HCT116 (cell line): ENCODE measurements around the gene TCP10L. TPM values are rescaled to one million over a fixed set of nuclear protein-coding genes. Genes with fewer than 3 reads are reported as not detected.

Experiments
- ATAC-seq: fragments of 200-7000 bp; cut with Tn5 transposase; 2 replicates; pipeline ENCODE4 v1.9.1; 2020; ENCODE audit warnings: mild to moderate bottlenecking, moderate library complexity
- BruUV-seq: library from RNA; stranded (reverse); fragments of 400-500 nt; replicated peaks from 2 replicates; lab custom pipeline; 2021; lab: Mats Ljungman, UMichigan
- CTCF ChIA-PET: fragments of 300-600 bp; sonication (Branson Sonifier 250); formaldehyde crosslinking; loops from one replicate; lab custom pipeline; 2021; ENCODE audit warnings: antibody characterized with exemption; lab: Charles Lee
- POLR2A ChIA-PET: fragments of 300-600, 350-600 bp; sonication (Branson Sonifier 250); formaldehyde crosslinking; loops from one replicate; lab custom pipeline; 2021; ENCODE audit warnings: antibody characterized with exemption; lab: Charles Lee
- RAD21 ChIA-PET, 2 experiments: fragments of 300-600 bp; sonication (Branson Sonifier 250); formaldehyde crosslinking; loops; one replicate each; lab custom pipeline; 2023; ENCODE audit warnings: low total read pairs in 2 of 2; ENCODE audit not compliant: uncharacterized antibody in 2 of 2, unreplicated experiment in 2 of 2, low non-redundant PET in 1 of 2; lab: Charles Lee
- DNase-seq: peaks from one replicate; pipeline ENCODE4 v3.0.0-alpha.2; 2010; ENCODE audit warnings: low read depth, low spot score
- H2AFZ ChIP-seq: fragments of 200-600 bp; shearing (Covaris generic), sonication (generic); 2 replicates; pipeline ENCODE4 v1.6.1; 2017; ENCODE audit warnings: low read depth, mixed run types, mixed read lengths, antibody characterized with exemption, low read length; ENCODE audit not compliant: poor library complexity, severe bottlenecking
- H3K27ac ChIP-seq: 2 replicates; pipeline ENCODE4 v1.5.1; 2012; ENCODE audit warnings: low read depth, low read length
- H3K27me3 ChIP-seq: fragments of 200-600 bp; sonication (generic); 2 replicates; pipeline ENCODE4 v1.6.1; 2016; ENCODE audit warnings: mixed run types, low read length, mixed read lengths; ENCODE audit not compliant: insufficient read depth
- H3K36me3 ChIP-seq, 2 experiments: fragments of 200-500 bp in 1 of 2; fragments of 200-600 bp in 1 of 2; sonication (Bioruptor generic) in 1 of 2; sonication (generic) in 1 of 2; 2 replicates each; pipeline versions ENCODE4 v1.5.1 to v1.6.1; 2014 to 2016; ENCODE audit warnings: low read length in 2 of 2, inconsistent platforms in 1 of 2, mixed read lengths in 1 of 2, mixed run types in 1 of 2; ENCODE audit not compliant: insufficient read depth in 2 of 2, control insufficient read depth in 1 of 2
- H3K4me1 ChIP-seq, 2 experiments: fragments of 200-600 bp in 1 of 2; sonication (generic) in 1 of 2; 2 replicates each; pipeline versions ENCODE4 v1.5.1 to v1.6.1; 2012 to 2017; ENCODE audit warnings: low read length in 2 of 2, inconsistent platforms in 1 of 2, mild to moderate bottlenecking in 1 of 2, mixed read lengths in 1 of 2, mixed run types in 1 of 2, moderate library complexity in 1 of 2; ENCODE audit not compliant: insufficient read depth in 2 of 2, control insufficient read depth in 1 of 2
- H3K4me2 ChIP-seq: fragments of 200-600 bp; sonication (generic); 2 replicates; pipeline ENCODE4 v1.6.1; 2017; ENCODE audit warnings: mixed run types, low read length, mixed read lengths
- H3K4me3 ChIP-seq, 2 experiments: fragments of 200-600 bp in 1 of 2; sonication (generic) in 1 of 2; replicated peaks in 1 of 2; 2 replicates each; pipeline ENCODE4 v1.5.1; 2011 to 2016; ENCODE audit warnings: low read length in 2 of 2, control low read depth in 1 of 2, low read depth in 1 of 2, mild to moderate bottlenecking in 1 of 2, mixed read lengths in 1 of 2, mixed run types in 1 of 2
- H3K79me2 ChIP-seq: fragments of 200-600 bp; sonication (generic); 2 replicates; pipeline ENCODE4 v1.6.1; 2017; ENCODE audit warnings: mild to moderate bottlenecking, mixed run types, low read length, moderate library complexity, mixed read lengths; ENCODE audit not compliant: insufficient read depth
- H3K9ac ChIP-seq: fragments of 200-600 bp; sonication (generic); 2 replicates; pipeline ENCODE4 v1.6.1; 2016; ENCODE audit warnings: low read length, mixed read lengths
- H3K9me2 ChIP-seq: fragments of 200-600 bp; sonication (generic), shearing (Covaris generic); 2 replicates; pipeline ENCODE4 v1.6.1; 2017; ENCODE audit warnings: mixed run types, mild to moderate bottlenecking, moderate library complexity; ENCODE audit not compliant: insufficient read depth
- H3K9me3 ChIP-seq, 2 experiments: fragments of 200-500 bp in 1 of 2; fragments of 200-600 bp in 1 of 2; sonication (Bioruptor generic) in 1 of 2; sonication (generic) in 1 of 2; 2 replicates each; pipeline ENCODE4 v1.6.1; 2014 to 2017; ENCODE audit warnings: low read length in 2 of 2, mixed read lengths in 2 of 2, inconsistent platforms in 1 of 2, low read depth in 1 of 2, mild to moderate bottlenecking in 1 of 2, mixed run types in 1 of 2, moderate library complexity in 1 of 2; ENCODE audit not compliant: control insufficient read depth in 1 of 2, insufficient read depth in 1 of 2
- H4K20me1 ChIP-seq: fragments of 200-600 bp; sonication (generic), shearing (Covaris generic); 2 replicates; pipeline ENCODE4 v1.6.1; 2017; ENCODE audit warnings: mixed run types, mild to moderate bottlenecking, moderate library complexity; ENCODE audit not compliant: insufficient read depth
- CBX3 ChIP-seq: IDR thresholded peaks from 2 replicates; pipeline ENCODE4 v1.6.1; 2012; ENCODE audit warnings: low read depth
- CEBPB ChIP-seq: IDR thresholded peaks from 2 replicates; pipeline ENCODE4 v1.6.1; 2012; ENCODE audit warnings: low read depth
- EGR1 ChIP-seq: IDR thresholded peaks from 2 replicates; pipeline ENCODE4 v1.6.1; 2012; ENCODE audit warnings: low read depth
- JUND ChIP-seq: IDR thresholded peaks from 2 replicates; pipeline ENCODE4 v1.6.1; 2012
- POLR2A ChIP-seq: IDR thresholded peaks from 2 replicates; pipeline ENCODE4 v1.7.0; 2011; ENCODE audit warnings: borderline replicate concordance; ENCODE audit not compliant: insufficient read depth, insufficient read length; ENCODE audit errors: extremely low read depth
- POLR2AphosphoS5 ChIP-seq: IDR thresholded peaks from 2 replicates; pipeline ENCODE4 v1.6.1; 2011; ENCODE audit warnings: mild to moderate bottlenecking, low read depth, low read length, moderate library complexity
- RAD21 ChIP-seq: IDR thresholded peaks from 2 replicates; pipeline ENCODE4 v1.6.1; 2012; ENCODE audit warnings: low read depth, mild to moderate bottlenecking
- SIN3A ChIP-seq: IDR thresholded peaks from 2 replicates; pipeline ENCODE4 v1.6.1; 2012; ENCODE audit warnings: low read depth
- SP1 ChIP-seq: IDR thresholded peaks from 2 replicates; pipeline ENCODE4 v1.6.1; 2012; ENCODE audit warnings: low read depth
- SRF ChIP-seq: IDR thresholded peaks from 2 replicates; pipeline ENCODE4 v1.6.1; 2012; ENCODE audit warnings: low read depth
- TCF7L2 ChIP-seq: IDR thresholded peaks from 2 replicates; pipeline ENCODE4 v1.7.0; 2011; ENCODE audit warnings: borderline replicate concordance, inconsistent platforms; ENCODE audit not compliant: insufficient read depth, insufficient read length; ENCODE audit errors: extremely low read depth
- YY1 ChIP-seq: IDR thresholded peaks from 2 replicates; pipeline ENCODE4 v1.6.1; 2011; ENCODE audit warnings: low read length, low read depth, moderate library complexity, mild to moderate bottlenecking; ENCODE audit not compliant: insufficient replicate concordance; ENCODE audit errors: extremely low read depth
- ZFX ChIP-seq: fragments of 450-650 bp; IDR thresholded peaks from 2 replicates; pipeline ENCODE4 v1.6.1; 2017
- ZNF274 ChIP-seq: fragments of 200-500 bp; sonication (Bioruptor generic); IDR thresholded peaks from 2 replicates; pipeline ENCODE4 v1.6.1; 2014; ENCODE audit warnings: mild to moderate bottlenecking, low read depth, low read length, inconsistent platforms
- intact Hi-C: fragments of 100-400 bp; cut with micrococcal nuclease; formaldehyde crosslinking; loops from 2 replicates; pipeline ENCODE4 v1.10.0; 2022
- total RNA-seq: library from RNA; stranded (reverse); gene quantifications from one replicate; pipeline ENCODE4 v1.2.1, GENCODE V29; 2021; ENCODE audit not compliant: unreplicated experiment
- TF ChIP-seq, protein P1 (sequence below), 3 experiments: fragments of 200-600 bp in 1 of 3; sonication (generic) in 1 of 3; IDR thresholded peaks in 2 of 3; conservative IDR thresholded peaks in 1 of 3; 2 replicates each; pipeline ENCODE4 v1.5.1; 2012 to 2017; ENCODE audit warnings: low read depth in 2 of 3, low read length in 2 of 3, antibody characterized with exemption in 1 of 3, borderline replicate concordance in 1 of 3, control low read depth in 1 of 3, mild to moderate bottlenecking in 1 of 3, mixed read lengths in 1 of 3, mixed run types in 1 of 3, moderate library complexity in 1 of 3; ENCODE audit not compliant: insufficient read depth in 1 of 3
- TF ChIP-seq, protein P2 (sequence below): IDR thresholded peaks from 2 replicates; pipeline ENCODE4 v1.6.1; 2011; ENCODE audit warnings: mild to moderate bottlenecking, low read length, moderate library complexity; ENCODE audit not compliant: insufficient replicate concordance; ENCODE audit errors: extremely low read depth
- TF ChIP-seq, protein P3 (sequence below): IDR thresholded peaks from 2 replicates; pipeline ENCODE4 v1.6.1; 2012
- TF ChIP-seq, protein P4 (sequence below): IDR thresholded peaks from 2 replicates; pipeline ENCODE4 v1.6.1; 2012; ENCODE audit warnings: low read depth

TCP10L gene
- total RNA-seq, 1 experiment from 2014 or later: 0.07 TPM

DNA sequence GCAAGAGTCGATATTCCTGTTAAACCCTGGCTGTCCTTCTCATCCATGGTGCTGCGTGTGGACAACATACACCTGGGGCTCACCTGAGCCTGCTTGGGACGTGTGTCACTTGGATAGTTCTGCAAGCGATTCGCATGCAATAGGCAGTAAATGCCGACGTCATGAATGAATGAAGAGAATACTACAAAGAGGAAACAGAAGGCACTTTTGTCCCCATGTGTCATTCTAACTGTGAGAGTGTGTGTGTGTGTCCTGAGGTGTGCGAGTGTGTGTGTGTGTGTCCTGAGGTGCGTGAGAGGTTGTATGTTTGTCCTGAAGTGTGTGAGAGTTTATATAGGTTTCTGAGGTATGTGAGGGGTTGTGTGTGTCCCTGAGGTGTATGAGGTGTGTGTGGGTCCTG lies 647 bp upstream of the TCP10L start:
- Histone ChIP-seq H3K79me2 (no peaks in the 10 kb centered on the region), H3K4me3 (no peak overlapping the region), H3K4me1 (no peaks in the 10 kb centered on the region), H3K9ac (no peak overlapping the region), H3K9me2 (no peaks in the 10 kb centered on the region), H3K36me3 (no peaks in the 10 kb centered on the region), H3K27me3 (no peaks in the 10 kb centered on the region), H3K27ac (no peak overlapping the region), H4K20me1 (no peaks in the 10 kb centered on the region), H3K4me2 (no peak overlapping the region), H3K9me3 (no peaks in the 10 kb centered on the region), H2AFZ (no peak overlapping the region)
- TF ChIP-seq YY1 (no peak), POLR2AphosphoS5 (no peak), JUND (no peak), POLR2A (no peak), SP1 (no peak), SIN3A (no peak), CBX3 (no peak), ZFX (no peak), RAD21 (no peak), EGR1 (no peak), TCF7L2 (no peak), SRF (no peak), ZNF274 (no peak), CEBPB (no peak)
- TF ChIP-seq, protein P1, sequence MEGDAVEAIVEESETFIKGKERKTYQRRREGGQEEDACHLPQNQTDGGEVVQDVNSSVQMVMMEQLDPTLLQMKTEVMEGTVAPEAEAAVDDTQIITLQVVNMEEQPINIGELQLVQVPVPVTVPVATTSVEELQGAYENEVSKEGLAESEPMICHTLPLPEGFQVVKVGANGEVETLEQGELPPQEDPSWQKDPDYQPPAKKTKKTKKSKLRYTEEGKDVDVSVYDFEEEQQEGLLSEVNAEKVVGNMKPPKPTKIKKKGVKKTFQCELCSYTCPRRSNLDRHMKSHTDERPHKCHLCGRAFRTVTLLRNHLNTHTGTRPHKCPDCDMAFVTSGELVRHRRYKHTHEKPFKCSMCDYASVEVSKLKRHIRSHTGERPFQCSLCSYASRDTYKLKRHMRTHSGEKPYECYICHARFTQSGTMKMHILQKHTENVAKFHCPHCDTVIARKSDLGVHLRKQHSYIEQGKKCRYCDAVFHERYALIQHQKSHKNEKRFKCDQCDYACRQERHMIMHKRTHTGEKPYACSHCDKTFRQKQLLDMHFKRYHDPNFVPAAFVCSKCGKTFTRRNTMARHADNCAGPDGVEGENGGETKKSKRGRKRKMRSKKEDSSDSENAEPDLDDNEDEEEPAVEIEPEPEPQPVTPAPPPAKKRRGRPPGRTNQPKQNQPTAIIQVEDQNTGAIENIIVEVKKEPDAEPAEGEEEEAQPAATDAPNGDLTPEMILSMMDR (IDR thresholded peaks at IDR 0.05 in 2 of 3, conservative IDR thresholded peaks at IDR 0.05 in 1 of 3; ENCODE audit: borderline replicate concordance in 1 of 3, insufficient read depth in 1 of 3, low read depth in 2 of 3, low read length in 2 of 3): no peak
- TF ChIP-seq, protein P2, sequence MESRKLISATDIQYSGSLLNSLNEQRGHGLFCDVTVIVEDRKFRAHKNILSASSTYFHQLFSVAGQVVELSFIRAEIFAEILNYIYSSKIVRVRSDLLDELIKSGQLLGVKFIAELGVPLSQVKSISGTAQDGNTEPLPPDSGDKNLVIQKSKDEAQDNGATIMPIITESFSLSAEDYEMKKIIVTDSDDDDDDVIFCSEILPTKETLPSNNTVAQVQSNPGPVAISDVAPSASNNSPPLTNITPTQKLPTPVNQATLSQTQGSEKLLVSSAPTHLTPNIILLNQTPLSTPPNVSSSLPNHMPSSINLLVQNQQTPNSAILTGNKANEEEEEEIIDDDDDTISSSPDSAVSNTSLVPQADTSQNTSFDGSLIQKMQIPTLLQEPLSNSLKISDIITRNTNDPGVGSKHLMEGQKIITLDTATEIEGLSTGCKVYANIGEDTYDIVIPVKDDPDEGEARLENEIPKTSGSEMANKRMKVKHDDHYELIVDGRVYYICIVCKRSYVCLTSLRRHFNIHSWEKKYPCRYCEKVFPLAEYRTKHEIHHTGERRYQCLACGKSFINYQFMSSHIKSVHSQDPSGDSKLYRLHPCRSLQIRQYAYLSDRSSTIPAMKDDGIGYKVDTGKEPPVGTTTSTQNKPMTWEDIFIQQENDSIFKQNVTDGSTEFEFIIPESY: no peak
- TF ChIP-seq, protein P3, sequence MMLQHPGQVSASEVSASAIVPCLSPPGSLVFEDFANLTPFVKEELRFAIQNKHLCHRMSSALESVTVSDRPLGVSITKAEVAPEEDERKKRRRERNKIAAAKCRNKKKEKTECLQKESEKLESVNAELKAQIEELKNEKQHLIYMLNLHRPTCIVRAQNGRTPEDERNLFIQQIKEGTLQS: no peak
- TF ChIP-seq, protein P4, sequence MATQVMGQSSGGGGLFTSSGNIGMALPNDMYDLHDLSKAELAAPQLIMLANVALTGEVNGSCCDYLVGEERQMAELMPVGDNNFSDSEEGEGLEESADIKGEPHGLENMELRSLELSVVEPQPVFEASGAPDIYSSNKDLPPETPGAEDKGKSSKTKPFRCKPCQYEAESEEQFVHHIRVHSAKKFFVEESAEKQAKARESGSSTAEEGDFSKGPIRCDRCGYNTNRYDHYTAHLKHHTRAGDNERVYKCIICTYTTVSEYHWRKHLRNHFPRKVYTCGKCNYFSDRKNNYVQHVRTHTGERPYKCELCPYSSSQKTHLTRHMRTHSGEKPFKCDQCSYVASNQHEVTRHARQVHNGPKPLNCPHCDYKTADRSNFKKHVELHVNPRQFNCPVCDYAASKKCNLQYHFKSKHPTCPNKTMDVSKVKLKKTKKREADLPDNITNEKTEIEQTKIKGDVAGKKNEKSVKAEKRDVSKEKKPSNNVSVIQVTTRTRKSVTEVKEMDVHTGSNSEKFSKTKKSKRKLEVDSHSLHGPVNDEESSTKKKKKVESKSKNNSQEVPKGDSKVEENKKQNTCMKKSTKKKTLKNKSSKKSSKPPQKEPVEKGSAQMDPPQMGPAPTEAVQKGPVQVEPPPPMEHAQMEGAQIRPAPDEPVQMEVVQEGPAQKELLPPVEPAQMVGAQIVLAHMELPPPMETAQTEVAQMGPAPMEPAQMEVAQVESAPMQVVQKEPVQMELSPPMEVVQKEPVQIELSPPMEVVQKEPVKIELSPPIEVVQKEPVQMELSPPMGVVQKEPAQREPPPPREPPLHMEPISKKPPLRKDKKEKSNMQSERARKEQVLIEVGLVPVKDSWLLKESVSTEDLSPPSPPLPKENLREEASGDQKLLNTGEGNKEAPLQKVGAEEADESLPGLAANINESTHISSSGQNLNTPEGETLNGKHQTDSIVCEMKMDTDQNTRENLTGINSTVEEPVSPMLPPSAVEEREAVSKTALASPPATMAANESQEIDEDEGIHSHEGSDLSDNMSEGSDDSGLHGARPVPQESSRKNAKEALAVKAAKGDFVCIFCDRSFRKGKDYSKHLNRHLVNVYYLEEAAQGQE: no peak
- intact Hi-C loops: no loop called here
- ChIA-PET CTCF (no interaction called here), POLR2A (no interaction called here), RAD21 (no interaction called here)
- no peak for ATAC-seq
- DNase-seq: no peak
- no TSS peak for BruUV-seq
